ENCODE measurements around the gene CYP2E1. TPM values are rescaled to one million over a fixed set of nuclear protein-coding genes. Genes with fewer than 3 reads are reported as not detected.

The CYP2E1 gene
- total and polyA plus RNA-seq, 8 donors: 1.7 to 19.9 (median 4.6) TPM; not detected in 1

DNA sequence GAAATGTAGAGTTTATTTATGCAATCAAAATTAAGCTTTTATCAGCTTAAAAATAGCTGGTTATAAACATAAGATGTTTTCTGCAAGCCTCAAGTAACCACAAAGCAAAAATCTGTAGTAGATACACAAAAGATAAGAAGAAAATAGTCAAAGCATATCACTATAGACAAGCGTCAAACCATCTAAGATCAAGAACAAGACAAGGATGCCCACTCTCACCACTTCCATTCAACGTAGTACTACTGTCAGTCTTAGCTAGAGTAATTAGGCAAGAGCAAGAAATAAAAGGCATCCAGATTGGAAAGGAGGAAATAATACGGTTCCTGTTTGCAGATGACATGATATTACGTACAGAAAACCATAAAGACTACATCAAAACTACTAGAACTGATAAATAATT is 17.5 kb upstream of the CYP2E1 start:
- intact Hi-C loops (cut with DNase I; ENCODE audit: low total_unique reads): no loop called here
- TF ChIP-seq POLR2A (IDR thresholded peaks at IDR 0.05) (no peak), POLR2AphosphoS5 (IDR thresholded peaks at IDR 0.05) (no peak), EP300 (IDR thresholded peaks at IDR 0.05) (no peak)
- TF ChIP-seq, protein P1, sequence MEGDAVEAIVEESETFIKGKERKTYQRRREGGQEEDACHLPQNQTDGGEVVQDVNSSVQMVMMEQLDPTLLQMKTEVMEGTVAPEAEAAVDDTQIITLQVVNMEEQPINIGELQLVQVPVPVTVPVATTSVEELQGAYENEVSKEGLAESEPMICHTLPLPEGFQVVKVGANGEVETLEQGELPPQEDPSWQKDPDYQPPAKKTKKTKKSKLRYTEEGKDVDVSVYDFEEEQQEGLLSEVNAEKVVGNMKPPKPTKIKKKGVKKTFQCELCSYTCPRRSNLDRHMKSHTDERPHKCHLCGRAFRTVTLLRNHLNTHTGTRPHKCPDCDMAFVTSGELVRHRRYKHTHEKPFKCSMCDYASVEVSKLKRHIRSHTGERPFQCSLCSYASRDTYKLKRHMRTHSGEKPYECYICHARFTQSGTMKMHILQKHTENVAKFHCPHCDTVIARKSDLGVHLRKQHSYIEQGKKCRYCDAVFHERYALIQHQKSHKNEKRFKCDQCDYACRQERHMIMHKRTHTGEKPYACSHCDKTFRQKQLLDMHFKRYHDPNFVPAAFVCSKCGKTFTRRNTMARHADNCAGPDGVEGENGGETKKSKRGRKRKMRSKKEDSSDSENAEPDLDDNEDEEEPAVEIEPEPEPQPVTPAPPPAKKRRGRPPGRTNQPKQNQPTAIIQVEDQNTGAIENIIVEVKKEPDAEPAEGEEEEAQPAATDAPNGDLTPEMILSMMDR (IDR thresholded peaks at IDR 0.05): no peak
- Histone ChIP-seq H3K27me3 (no peaks in the 10 kb centered on the region), H3K4me3 (no peak overlapping the region), H3K27ac (no peak overlapping the region), H3K9me3 (peaks cover 0 to 13% (median 8%) of the 10 kb centered on the region in 4 donors), H3K4me1 (no peaks in the 10 kb centered on the region), H3K36me3 (peaks cover 0 to 4% (median 0%) of the 10 kb centered on the region in 4 donors)
- no peak for DNase-seq
- 67 to 92% (median 82%) methylated on average over 4 of the region's 4 CpGs for WGBS, 5 donors

DNA sequence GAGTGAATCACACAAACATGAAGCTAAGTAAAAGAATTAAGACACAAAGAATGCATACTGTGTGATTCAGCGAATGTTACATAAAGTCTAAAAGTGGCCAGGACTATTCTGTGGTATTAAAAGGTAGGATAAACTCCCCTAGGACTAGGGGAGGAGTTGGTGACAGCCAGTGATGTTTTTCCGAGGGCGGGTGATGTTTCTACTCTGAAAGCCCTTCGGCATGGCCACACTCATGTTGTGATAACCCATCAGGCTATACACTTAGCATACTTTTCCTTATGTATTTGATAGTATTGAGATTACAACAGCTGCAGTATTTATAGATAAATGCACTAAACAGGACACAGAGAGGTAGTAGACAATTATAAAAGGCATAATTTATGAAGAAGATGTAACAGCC is 15.8 kb upstream of the CYP2E1 start:
- Histone ChIP-seq H3K4me3 (no peak overlapping the region), H3K4me1 (no peaks in the 10 kb centered on the region), H3K36me3 (peaks cover 0 to 1% (median 0%) of the 10 kb centered on the region in 4 donors), H3K27me3 (no peaks in the 10 kb centered on the region), H3K9me3 (peaks cover 0 to 13% (median 8%) of the 10 kb centered on the region in 4 donors), H3K27ac (no peak overlapping the region)
- DNase-seq: no peak
- intact Hi-C loops (cut with DNase I; ENCODE audit: low total_unique reads): no loop called here
- TF ChIP-seq, protein P1 (IDR thresholded peaks at IDR 0.05): no peak
- no peak for TF ChIP-seq EP300 (IDR thresholded peaks at IDR 0.05)
- no peak for TF ChIP-seq POLR2AphosphoS5 (IDR thresholded peaks at IDR 0.05)
- TF ChIP-seq POLR2A (IDR thresholded peaks at IDR 0.05): no peak
- WGBS, 5 donors: 32 to 62% (median 50%) methylated on average over 4 of the region's 4 CpGs

DNA sequence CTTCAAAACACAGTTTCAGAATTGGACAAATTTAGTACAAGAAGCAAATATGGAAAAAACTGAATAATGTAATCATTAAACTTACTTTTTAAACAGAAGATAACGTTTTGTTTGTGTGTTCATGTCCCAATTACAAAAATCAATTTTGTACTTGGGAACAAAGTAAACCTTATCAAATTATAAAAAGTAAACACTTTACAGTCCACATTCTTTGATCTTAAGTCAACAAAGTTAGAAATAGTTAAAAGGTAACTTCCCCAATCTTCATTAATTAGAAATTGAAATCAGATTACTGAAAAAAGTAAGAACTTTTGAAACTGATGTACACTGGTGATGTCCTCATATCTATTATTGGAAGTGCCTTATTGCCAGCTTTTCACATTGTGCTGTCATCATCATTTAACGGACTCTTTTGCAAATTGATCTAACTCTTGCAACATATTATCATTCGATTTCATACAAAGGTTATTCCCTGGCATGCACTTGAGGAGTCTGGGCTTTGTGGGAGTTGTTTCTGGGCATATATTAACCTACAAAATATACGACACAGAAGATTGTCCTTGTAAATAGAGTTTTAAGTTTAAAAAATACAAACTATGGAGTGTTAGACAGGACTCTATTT is 15.1 kb upstream of the CYP2E1 start:
- WGBS, 5 donors: 16 to 41% (median 27%) methylated on average over 4 of the region's 4 CpGs

DNA sequence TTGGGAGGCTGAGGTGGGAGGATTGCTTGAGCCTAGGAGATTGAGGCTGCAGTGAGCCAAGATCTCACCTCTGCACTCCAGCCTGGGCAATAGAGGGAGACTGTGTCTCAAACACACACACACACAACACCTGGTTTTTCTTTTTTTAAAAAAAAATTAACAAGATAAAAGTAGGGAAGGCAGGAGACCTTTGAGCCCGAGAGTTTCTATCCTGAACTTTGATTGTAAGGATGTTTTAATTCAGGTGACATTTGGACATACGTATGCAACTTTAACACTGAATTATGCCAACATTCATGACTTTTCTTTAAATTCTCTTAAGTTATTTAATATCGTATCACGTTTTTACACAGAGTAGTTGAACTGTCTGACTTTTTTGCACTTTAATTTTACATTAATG is 11.7 kb upstream of the CYP2E1 start:
- TF ChIP-seq POLR2AphosphoS5 (IDR thresholded peaks at IDR 0.05) (no peak), EP300 (IDR thresholded peaks at IDR 0.05) (no peak), POLR2A (IDR thresholded peaks at IDR 0.05) (no peak)
- TF ChIP-seq, protein P1 (IDR thresholded peaks at IDR 0.05): no peak
- WGBS, 5 donors: 76 to 82% (median 78%) methylated on average over 4 of the region's 4 CpGs

More for the DNA sequence above, 15.1 kb upstream of the CYP2E1 start:
- Histone ChIP-seq H3K27me3 (no peaks in the 10 kb centered on the region), H3K9me3 (peaks cover 0 to 13% (median 8%) of the 10 kb centered on the region in 4 donors), H3K4me3 (no peak overlapping the region), H3K27ac (no peak overlapping the region), H3K4me1 (no peaks in the 10 kb centered on the region), H3K36me3 (no peaks in the 10 kb centered on the region)
- intact Hi-C loops (cut with DNase I; ENCODE audit: low total_unique reads): no loop called here
- TF ChIP-seq, protein P1 (IDR thresholded peaks at IDR 0.05): no peak
- TF ChIP-seq EP300 (IDR thresholded peaks at IDR 0.05) (no peak), POLR2A (IDR thresholded peaks at IDR 0.05) (no peak), POLR2AphosphoS5 (IDR thresholded peaks at IDR 0.05) (no peak)
- no peak for DNase-seq

More for the DNA sequence above, 11.7 kb upstream of the CYP2E1 start:
- Histone ChIP-seq H3K27me3 (no peaks in the 10 kb centered on the region), H3K36me3 (no peaks in the 10 kb centered on the region), H3K9me3 (no peaks in the 10 kb centered on the region), H3K4me3 (no peak overlapping the region), H3K27ac (no peak overlapping the region), H3K4me1 (peaks cover 3 to 9% (median 8%) of the 10 kb centered on the region in 4 donors)
- intact Hi-C loops (cut with DNase I; ENCODE audit: low total_unique reads): no loop called here
- DNase-seq: no peak
